GM18867 (cell line): Measurements from ENCODE around the gene ULK4.
"Not testable (repeated sequence)": the region's sequence is repeated elsewhere in the genome, so short reads cannot be mapped to it uniquely, and the experiment has no call there.

ENCODE experiments used
- ATAC-seq: cut with Tn5 transposase; IDR thresholded peaks from one replicate; pipeline ENCODE4 v1.9.1; 2021; ENCODE audit warnings: mild to moderate bottlenecking, moderate library complexity; ENCODE audit not compliant: unreplicated experiment

The ULK4 gene

GRCh38 chr3:41874022-41874421 lies 87.9 kb downstream of the ULK4 start:
- ATAC-seq = no peak

- no peak for ATAC-seq
These were observed 89.7 kb downstream of the ULK4 start for GRCh38 chr3:41872157-41872556.

GRCh38 chr3:41867533-41867932 lies 94.4 kb downstream of the ULK4 start:
- no peak for ATAC-seq

GRCh38 chr3:41866298-41866697 lies 95.6 kb downstream of the ULK4 start:
- ATAC-seq = no peak

GRCh38 chr3:41863024-41863423 lies 98.9 kb downstream of the ULK4 start:
- ATAC-seq = no peak

- ATAC-seq = not testable (repeated sequence)
These were observed 101.4 kb downstream of the ULK4 start for GRCh38 chr3:41860489-41860888.

- no peak for ATAC-seq
These were observed 106.9 kb downstream of the ULK4 start for GRCh38 chr3:41854956-41855355.

- ATAC-seq = no peak
These were observed 108.2 kb downstream of the ULK4 start for GRCh38 chr3:41853540-41854196.

GRCh38 chr3:41848753-41849574 lies 112.9 kb downstream of the ULK4 start:
- no peak for ATAC-seq

GRCh38 chr3:41847679-41848078 lies 114.2 kb downstream of the ULK4 start:
- ATAC-seq = peak; percentile 60

- ATAC-seq = no peak
These were observed 115.1 kb downstream of the ULK4 start for GRCh38 chr3:41846850-41847249.

- no peak for ATAC-seq
These were observed 116.1 kb downstream of the ULK4 start for GRCh38 chr3:41845826-41846225.

GRCh38 chr3:41844256-41844655 lies 117.6 kb downstream of the ULK4 start:
- ATAC-seq = not testable (repeated sequence)

GRCh38 chr3:41840936-41841668 lies 120.8 kb downstream of the ULK4 start:
- ATAC-seq = not testable (repeated sequence)

GRCh38 chr3:41836360-41837134 lies 125.4 kb downstream of the ULK4 start:
- ATAC-seq = peak; percentile 60

GRCh38 chr3:41833628-41834027 lies 128.3 kb downstream of the ULK4 start:
- no peak for ATAC-seq

GRCh38 chr3:41819236-41819635 lies 142.7 kb downstream of the ULK4 start:
- no peak for ATAC-seq

GRCh38 chr3:41808618-41809017 lies 153.3 kb downstream of the ULK4 start:
- ATAC-seq = no peak

- ATAC-seq = no peak
These were observed 153.8 kb downstream of the ULK4 start for GRCh38 chr3:41808152-41808551.

- no peak for ATAC-seq
These were observed 166.9 kb downstream of the ULK4 start for GRCh38 chr3:41794748-41795589.
